Measurements from ENCODE around the gene SHCBP1. TPM values are rescaled to one million over a fixed set of nuclear protein-coding genes. Genes with fewer than 3 reads are reported as not detected.

The SHCBP1 gene
- total and polyA plus RNA-seq, 2 of the 13 experiments (the other 11 are each of a cell fraction or from before 2014, with no cell fraction given) = 15.7 to 33.0 TPM

DNA sequence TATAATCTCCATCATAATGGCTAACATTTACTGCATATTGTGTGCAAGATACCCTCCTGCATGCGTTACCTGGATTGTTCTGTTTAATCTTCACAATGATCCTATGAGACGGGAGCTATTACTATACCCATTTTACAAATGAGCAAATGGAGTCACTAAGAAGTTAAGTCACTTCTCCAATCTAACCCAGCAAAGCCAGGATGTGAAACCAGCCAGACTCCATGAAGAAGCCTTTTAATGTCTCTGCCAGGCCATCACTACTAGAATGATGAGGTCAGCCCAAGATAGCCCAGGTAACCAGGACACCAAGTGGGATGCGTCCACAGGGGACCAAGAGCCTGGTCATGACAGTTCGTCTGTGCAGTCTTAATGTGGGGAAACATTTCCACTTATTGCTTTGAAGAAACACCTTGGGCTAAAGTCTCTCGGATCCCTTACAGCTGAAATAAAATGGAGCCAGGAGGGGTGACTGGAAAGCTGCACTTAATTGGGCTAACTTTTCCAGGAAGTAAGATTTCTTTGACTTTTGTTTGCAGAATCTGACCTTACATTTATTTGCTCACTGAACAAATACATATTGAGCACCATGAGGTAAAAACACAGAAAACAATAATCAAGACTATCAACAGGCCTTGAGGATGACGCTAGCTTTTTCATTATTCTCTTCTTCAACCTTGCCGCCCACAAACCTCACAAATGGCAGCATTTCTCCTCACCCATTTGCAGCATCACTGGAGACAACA is 926 bp upstream of the SHCBP1 start:
- Histone ChIP-seq H3K79me2 (ENCODE audit: insufficient read depth, low read length) (peaks cover 18% of the 10 kb centered on the region), H3K27ac (ENCODE audit: extremely low read length, insufficient read depth, low read length) (peak overlapping the region; percentile 34), H3K9me3 (ENCODE audit: low read length) (no peaks in the 10 kb centered on the region), H3K36me3 (replicated peaks in 1 of 2; ENCODE audit: control insufficient read depth in 1 of 2, insufficient read depth in 2 of 2, low read length in 2 of 2) (peaks cover 2 to 7% of the 10 kb centered on the region in 2 experiments; a peak in 4 of 5 replicates), H3K27me3 (ENCODE audit: control insufficient read depth in 1 of 2, insufficient read depth in 2 of 2, low read length in 2 of 2) (no peaks in the 10 kb centered on the region; a peak in 1 of 5 replicates), H2AFZ (ENCODE audit: low read length) (peak overlapping the region; percentile 8), H3K4me1 (ENCODE audit: insufficient read depth, low read length) (peaks cover 23% of the 10 kb centered on the region), H4K20me1 (ENCODE audit: insufficient read depth, low read length) (no peaks in the 10 kb centered on the region), H3K4me2 (ENCODE audit: low read depth, low read length) (peak overlapping the region; percentile 80), H3K4me3 (replicated peaks in 1 of 3; ENCODE audit: insufficient read depth in 1 of 3, low read depth in 2 of 3, low read length in 3 of 3) (peak overlapping the region in 1 of 3 experiments; percentile 41; a peak in 3 of 6 replicates), H3K9ac (ENCODE audit: insufficient read depth, low read depth, low read length) (0 out of 2 replicates have a peak overlapping the region, but pooled peaks have one; percentile 3)
- FAIRE-seq (no peak), DNase-seq (ENCODE audit: low spot score) (no peak), ATAC-seq (no peak)
- 37% methylated on average over 7 of the region's 7 CpGs for WGBS (ENCODE audit: low lambda C conversion rate)
- in situ Hi-C loops (cut with HindIII; ENCODE audit: extremely low pct_ligation_motif_present, low pct_unique_long_range_greater_than_20kb) (no loop called here), intact Hi-C loops (cut with micrococcal nuclease; ENCODE audit: unreplicated experiment) (loop anchor here (1.0 kb wide), 1 partner anchor 68 kb away; no protein-coding TSS in a partner anchor)
- BruUV-seq (replicated peaks) = no TSS peak
- ChIA-PET POLR2A (interaction anchor here (0.6 to 1.3 kb wide), 2 partner anchors 11 to 133 kb away, joined by 4 read pairs; no protein-coding TSS in a partner anchor), CTCF (ENCODE audit: low intra/inter-chr PET ratio, low total read pairs) (no interaction called here)
- TF ChIP-seq PAXIP1 (CRISPR knock-in tag; conservative IDR thresholded peaks at IDR 0.05) = peak; percentile 47
- TF ChIP-seq TSC22D2 (CRISPR knock-in tag; IDR thresholded peaks at IDR 0.05; ENCODE audit: borderline replicate concordance) = no peak
- TF ChIP-seq ZNF543 (CRISPR knock-in tag; IDR thresholded peaks at IDR 0.05) = no peak
- no peak for TF ChIP-seq ARID2 (CRISPR knock-in tag; IDR thresholded peaks at IDR 0.05; ENCODE audit: borderline replicate concordance)
- TF ChIP-seq MED8 (CRISPR knock-in tag; IDR thresholded peaks at IDR 0.05; ENCODE audit: insufficient replicate concordance) = no peak
- TF ChIP-seq MEIS2 (CRISPR knock-in tag; IDR thresholded peaks at IDR 0.05) = no peak
- TF ChIP-seq CSRNP2 (CRISPR knock-in tag; conservative IDR thresholded peaks at IDR 0.05; ENCODE audit: low read depth) = no peak
- no peak for TF ChIP-seq GMEB1 (CRISPR knock-in tag; IDR thresholded peaks at IDR 0.05; ENCODE audit: borderline replicate concordance)
- no peak for TF ChIP-seq BHLHE40 (IDR thresholded peaks at IDR 0.05; ENCODE audit: low read length)
- no peak for TF ChIP-seq CREBL2 (CRISPR knock-in tag; IDR thresholded peaks at IDR 0.05; ENCODE audit: borderline replicate concordance)
- TF ChIP-seq ZKSCAN1 (IDR thresholded peaks at IDR 0.05; ENCODE audit: low read length) = no peak
- no peak for TF ChIP-seq PHB2 (IDR thresholded peaks at IDR 0.05; ENCODE audit: partially characterized antibody)
- TF ChIP-seq, protein P1, sequence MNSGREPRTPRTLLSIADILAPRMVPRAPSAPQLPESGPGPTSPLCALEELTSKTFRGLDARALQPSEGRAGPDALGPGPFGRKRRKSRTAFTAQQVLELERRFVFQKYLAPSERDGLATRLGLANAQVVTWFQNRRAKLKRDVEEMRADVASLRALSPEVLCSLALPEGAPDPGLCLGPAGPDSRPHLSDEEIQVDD (CRISPR knock-in tag; IDR thresholded peaks at IDR 0.05; ENCODE audit: borderline replicate concordance) = no peak
- TF ChIP-seq FOXP1 (IDR thresholded peaks at IDR 0.05) = no peak
- TF ChIP-seq FOXP1 (CRISPR knock-in tag; IDR thresholded peaks at IDR 0.05) = peak; percentile 56; the same call in 1 of the 2 replicates
- TF ChIP-seq NR2F6 (IDR thresholded peaks at IDR 0.05) = no peak
- peak; percentile 58 for TF ChIP-seq NR2F6 (CRISPR knock-in tag; IDR thresholded peaks at IDR 0.05)
- TF ChIP-seq SOX5 (CRISPR knock-in tag; IDR thresholded peaks at IDR 0.05; ENCODE audit: borderline replicate concordance) = peak; percentile 54; the same call in 1 of the 2 replicates

Data from HepG2 (cell line).